ENCODE results near the gene PCDH12. TPM values are rescaled to one million over a fixed set of nuclear protein-coding genes. Genes with fewer than 3 reads are reported as not detected.

Gene PCDH12
- total RNA-seq, 1 experiment from 2014 or later: not detected

- Histone ChIP-seq H3K4ac (ENCODE audit: low read depth, low read length) (no peak overlapping the region), H2BK5ac (ENCODE audit: insufficient read length, low read length) (no peak overlapping the region), H3K23ac (ENCODE audit: insufficient read length, low read depth, low read length) (no peak overlapping the region), H3K56ac (ENCODE audit: insufficient read length, low read depth, low read length) (no peak overlapping the region), H3K4me1 (ENCODE audit: insufficient read depth, low read length) (no peaks in the 10 kb centered on the region; the same call in 1 of the 2 replicates), H4K20me1 (ENCODE audit: control insufficient read depth, insufficient read depth, insufficient read length) (no peaks in the 10 kb centered on the region), H2BK15ac (ENCODE audit: low read depth, low read length) (no peak overlapping the region), H2BK120ac (ENCODE audit: low read depth, low read length, poor library complexity, severe bottlenecking) (no peak overlapping the region), H3K9me3 (ENCODE audit: control insufficient read depth, low read depth, low read length) (no peaks in the 10 kb centered on the region), H2BK12ac (ENCODE audit: insufficient read length, low read depth, low read length) (no peak overlapping the region), H3K14ac (ENCODE audit: insufficient read depth, low read length) (no peak overlapping the region), H2AFZ (ENCODE audit: low read length) (no peak overlapping the region), H4K8ac (replicated peaks; ENCODE audit: insufficient read length, low read depth, low read length) (no peak overlapping the region), H3K79me1 (ENCODE audit: insufficient read depth, low read depth, low read length, poor library complexity, severe bottlenecking) (no peaks in the 10 kb centered on the region), H3K23me2 (ENCODE audit: insufficient read length, low read depth, low read length, poor library complexity, severe bottlenecking) (peaks cover 4% of the 10 kb centered on the region), H2AK5ac (ENCODE audit: insufficient read length, low read length) (no peak overlapping the region), H3K18ac (ENCODE audit: insufficient read length, low read depth, low read length) (no peak overlapping the region), H3K9ac (ENCODE audit: extremely low read depth, insufficient read length, low read length) (no peak overlapping the region), H3T11ph (ENCODE audit: low read length) (no peak overlapping the region), H3K27ac (ENCODE audit: insufficient read length, low read depth, low read length) (no peak overlapping the region), H2BK20ac (ENCODE audit: low read depth, low read length, poor library complexity, severe bottlenecking) (no peak overlapping the region), H3K27me3 (ENCODE audit: insufficient read depth, low read length) (no peaks in the 10 kb centered on the region), H4K5ac (ENCODE audit: insufficient read length, low read depth, low read length) (no peak overlapping the region), H3K4me2 (ENCODE audit: insufficient read depth, insufficient read length, low read length) (no peak overlapping the region), H3K79me2 (ENCODE audit: insufficient read depth, low read length) (no peaks in the 10 kb centered on the region), H4K91ac (ENCODE audit: insufficient read length, low read depth, low read length) (no peak overlapping the region)
- no peak for TF ChIP-seq CTCF (conservative IDR thresholded peaks at IDR 0.05)
- peaks cover 12 to 14% of the 10 kb centered on the region in 2 experiments for H3K4me1 Mint-ChIP-seq
- H3K4me3 Mint-ChIP-seq: no peak overlapping the region
- H3K9me3 Mint-ChIP-seq: no peaks in the 10 kb centered on the region
- H3K36me3 Mint-ChIP-seq (ENCODE audit: insufficient read depth in 1 of 3, low read depth in 3 of 3): peaks cover 3 to 32% (median 29%) of the 10 kb centered on the region in 3 experiments; a peak in 5 of 7 replicates
- H3K27ac Mint-ChIP-seq: no peak overlapping the region
- no CpG with 5 or more reads among the region's 1 CpG for WGBS (ENCODE audit: extremely low coverage, insufficient read length, low lambda C conversion rate)
- DNase-seq: no peak
- H3K27me3 Mint-ChIP-seq (ENCODE audit: low read depth): no peaks in the 10 kb centered on the region
These were observed 16.0 kb upstream of the PCDH12 start for GRCh38 chr5:141973871-141974595.
